Immature natural killer cell (primary cell): ENCODE results near the gene B3GNT2. TPM values are rescaled to one million over a fixed set of nuclear protein-coding genes. Genes with fewer than 3 reads are reported as not detected.

Experiments used
- DNase-seq, 3 donors: peaks; one replicate each; pipeline ENCODE4 v3.0.0; 2022; ENCODE audit warnings: mixed read lengths in 1 of 3
- H3K27ac Mint-ChIP-seq, 6 donors: one replicate each; pipeline ENCODE4 v1.8.0; 2020; ENCODE audit warnings: mixed read lengths in 6 of 6, mild to moderate bottlenecking in 5 of 6, inconsistent platforms in 4 of 6, moderate library complexity in 3 of 6
- H3K27me3 Mint-ChIP-seq, 3 donors: one replicate each; pipeline ENCODE4 v1.8.0; 2020 to 2021; ENCODE audit warnings: low read depth in 3 of 3, mild to moderate bottlenecking in 3 of 3, mixed read lengths in 3 of 3, moderate library complexity in 3 of 3, inconsistent platforms in 1 of 3
- H3K36me3 Mint-ChIP-seq, 3 donors: one replicate each; pipeline ENCODE4 v1.8.0; 2020; ENCODE audit warnings: mixed read lengths in 3 of 3, inconsistent platforms in 2 of 3, mild to moderate bottlenecking in 2 of 3
- H3K4me1 Mint-ChIP-seq, 2 donors: one replicate each; pipeline ENCODE4 v1.8.0; 2020; ENCODE audit warnings: inconsistent platforms in 2 of 2, mild to moderate bottlenecking in 2 of 2, mixed read lengths in 2 of 2, moderate library complexity in 1 of 2
- H3K4me3 Mint-ChIP-seq, 5 donors: one replicate each; pipeline ENCODE4 v1.8.0; 2020; ENCODE audit warnings: mild to moderate bottlenecking in 5 of 5, mixed read lengths in 5 of 5, inconsistent platforms in 3 of 5, moderate library complexity in 3 of 5
- H3K9me3 Mint-ChIP-seq, 6 donors: one replicate each; pipeline ENCODE4 v1.8.0; 2020; ENCODE audit warnings: mild to moderate bottlenecking in 6 of 6, mixed read lengths in 6 of 6, inconsistent platforms in 4 of 6, moderate library complexity in 3 of 6
- polyA plus RNA-seq, 3 donors: library from polyadenylated mRNA; unstranded; fragments of 300-500 nt; fragmentation: Illumina TruSeq; gene quantifications; one replicate each; pipeline ENCODE4 v1.2.3, GENCODE V29; 2021

Gene B3GNT2
- polyA plus RNA-seq, 3 donors from 2014 or later, result 46.7 to 96.9 (median 50.4) TPM

DNA sequence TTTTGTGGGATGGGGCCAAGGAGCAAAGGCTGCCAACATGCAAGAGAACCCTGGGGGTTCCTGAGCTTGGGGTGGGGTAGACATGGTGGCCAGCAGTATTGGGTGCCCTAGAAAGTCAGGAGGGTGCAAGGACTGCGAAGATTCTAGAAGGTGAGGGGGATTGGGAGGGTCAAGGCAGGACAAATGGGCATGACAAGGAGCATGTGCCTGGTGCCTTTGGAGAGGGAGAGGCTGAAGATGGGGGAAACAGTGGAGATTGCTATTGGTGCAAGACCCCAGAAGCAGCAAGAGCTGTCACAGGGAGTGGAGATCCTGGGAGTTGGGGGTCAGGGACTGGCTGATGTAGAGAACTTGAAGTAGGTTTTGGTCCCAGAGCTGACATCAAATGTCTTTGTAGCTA is 7.5 kb downstream of the B3GNT2 start:
- Mint-ChIP-seq H3K27me3 (peaks cover 1 to 10% (median 4%) of the 10 kb centered on the region in 3 donors), H3K27ac (peak overlapping the region in 3 of 6 donors; percentile 30 to 53 (median 38)), H3K4me3 (peak overlapping the region in 2 of 5 donors; percentile 9 to 65), H3K36me3 (no peaks in the 10 kb centered on the region), H3K4me1 (peaks cover 86 to 100% of the 10 kb centered on the region in 2 donors), H3K9me3 (no peaks in the 10 kb centered on the region)
- DNase-seq, result no peak

DNA sequence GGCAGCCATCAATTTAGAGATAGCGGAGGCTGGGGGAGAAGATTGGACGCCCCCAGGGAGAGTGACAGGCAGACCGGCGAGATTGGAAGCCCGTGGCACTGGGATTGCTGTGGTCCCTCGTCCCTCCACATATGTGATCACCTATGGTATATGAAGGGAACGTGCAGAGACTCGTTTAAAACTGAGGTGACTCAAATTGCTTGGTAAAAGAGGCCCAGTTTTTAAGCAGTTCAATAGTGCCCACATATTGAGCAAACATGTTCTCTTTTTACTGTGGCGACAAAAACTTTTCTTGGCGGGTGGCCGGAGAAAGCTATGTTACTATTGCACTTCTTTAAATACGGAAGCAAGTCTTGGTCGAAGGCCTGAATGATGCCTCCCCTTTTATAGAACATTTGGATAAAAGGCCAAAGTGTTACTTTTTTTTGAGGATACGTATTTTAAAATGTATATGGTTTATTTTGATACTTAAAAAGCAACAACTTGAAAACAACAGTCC is 9.1 kb downstream of the B3GNT2 start:
- Mint-ChIP-seq H3K9me3 (no peaks in the 10 kb centered on the region), H3K4me3 (no peak overlapping the region), H3K27ac (peak overlapping the region in 3 of 6 donors; percentile 24 to 57 (median 28)), H3K27me3 (peaks cover 1 to 17% (median 4%) of the 10 kb centered on the region in 3 donors), H3K4me1 (peaks cover 87 to 100% of the 10 kb centered on the region in 2 donors), H3K36me3 (no peaks in the 10 kb centered on the region)
- no peak for DNase-seq

GRCh38 chr2:62205554-62205953 is 9.6 kb downstream of the B3GNT2 start:
- H3K9me3 Mint-ChIP-seq, result no peaks in the 10 kb centered on the region
- peaks cover 1 to 17% (median 4%) of the 10 kb centered on the region in 3 donors for H3K27me3 Mint-ChIP-seq
- H3K36me3 Mint-ChIP-seq, result no peaks in the 10 kb centered on the region
- no peak overlapping the region for H3K4me3 Mint-ChIP-seq
- H3K27ac Mint-ChIP-seq, result peak overlapping the region in 5 of 6 donors; percentile 23 to 78 (median 52)
- DNase-seq, result no peak
- peaks cover 85 to 100% of the 10 kb centered on the region in 2 donors for H3K4me1 Mint-ChIP-seq

DNA sequence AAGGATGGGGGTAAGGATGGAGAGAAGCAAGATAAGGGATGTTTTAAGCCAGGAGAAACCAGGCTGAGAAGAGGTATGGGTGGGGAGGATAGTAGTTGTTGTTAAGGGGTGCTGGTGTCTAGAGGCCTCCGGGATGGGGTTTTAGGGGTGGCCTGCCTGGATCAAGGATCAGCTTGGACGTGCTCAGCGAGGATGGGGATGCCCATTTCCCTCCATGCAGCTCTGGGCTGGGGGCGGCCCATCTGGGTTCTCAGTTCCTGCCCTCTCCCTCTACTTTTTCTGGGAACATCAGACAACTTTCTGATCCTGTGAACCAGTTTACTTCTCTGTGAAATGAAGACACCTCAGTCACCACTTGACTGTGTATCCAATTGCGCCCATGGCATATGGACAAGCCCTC is 10.1 kb downstream of the B3GNT2 start:
- Mint-ChIP-seq H3K9me3 (no peaks in the 10 kb centered on the region), H3K4me3 (no peak overlapping the region), H3K27me3 (peaks cover 1 to 17% (median 3%) of the 10 kb centered on the region in 3 donors), H3K4me1 (peaks cover 84 to 100% of the 10 kb centered on the region in 2 donors), H3K27ac (peak overlapping the region in 3 of 6 donors; percentile 23 to 78 (median 25)), H3K36me3 (no peaks in the 10 kb centered on the region)
- DNase-seq, result no peak

DNA sequence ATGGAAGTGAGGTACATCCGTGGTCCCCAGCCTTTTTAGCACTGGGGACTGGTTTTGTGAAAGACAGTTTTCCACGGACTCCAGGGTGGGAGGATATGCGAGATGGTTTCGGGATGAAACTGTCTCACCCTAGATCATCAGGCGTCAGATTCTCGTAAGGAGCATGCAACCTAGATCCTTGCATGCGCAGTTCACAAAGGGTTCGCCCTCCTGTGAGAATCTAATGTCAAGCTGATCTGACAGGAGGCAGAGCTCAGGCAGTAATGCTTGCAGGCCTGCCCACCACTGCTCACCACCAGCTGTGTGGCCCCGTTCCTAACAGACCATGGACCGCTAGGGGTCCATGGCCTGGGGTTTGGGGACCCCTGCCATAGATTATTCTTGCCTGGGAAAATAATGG is 11.6 kb downstream of the B3GNT2 start:
- Mint-ChIP-seq H3K27me3 (peaks cover 1 to 16% (median 6%) of the 10 kb centered on the region in 3 donors), H3K4me3 (no peak overlapping the region), H3K4me1 (peaks cover 83 to 100% of the 10 kb centered on the region in 2 donors), H3K27ac (peak overlapping the region; percentile 31 to 92 (median 80)), H3K36me3 (peaks cover 7 to 12% (median 9%) of the 10 kb centered on the region in 3 donors), H3K9me3 (peaks cover 0 to 5% (median 2%) of the 10 kb centered on the region in 6 donors)
- DNase-seq, result no peak

DNA sequence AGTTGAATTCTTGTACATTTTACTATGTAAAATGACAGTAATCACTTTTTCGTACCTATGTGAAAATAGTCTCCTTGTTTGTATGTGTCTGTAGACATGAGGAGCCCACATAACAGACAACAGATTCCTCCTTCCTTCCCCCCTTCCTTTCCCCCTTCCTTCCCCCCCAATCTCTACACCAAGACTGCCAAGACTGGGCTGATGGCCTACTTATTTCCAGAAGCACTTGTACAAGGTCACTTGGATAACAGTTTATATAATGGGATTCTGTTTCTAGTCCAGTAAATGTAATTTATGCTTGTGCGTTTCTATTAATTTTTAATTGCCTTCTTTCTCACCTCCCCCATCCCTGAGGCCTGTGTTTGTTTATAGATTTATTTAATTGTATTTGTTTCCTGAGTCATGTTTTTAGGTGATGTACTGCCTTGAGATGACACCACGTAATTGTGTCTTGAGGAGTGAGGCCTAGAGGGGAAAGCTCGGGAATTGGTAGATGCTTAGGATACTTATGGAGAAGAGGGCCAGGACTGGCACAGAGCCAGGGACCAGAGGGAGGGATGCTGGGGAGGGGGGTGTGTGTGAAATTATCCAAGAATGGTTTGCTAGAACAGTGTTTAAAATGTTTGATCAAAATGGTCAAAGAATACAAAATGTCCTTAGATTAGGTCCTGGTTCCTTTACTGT is 12.3 kb downstream of the B3GNT2 start:
- Mint-ChIP-seq H3K27ac (peak overlapping the region; percentile 78 to 94 (median 86)), H3K9me3 (peaks cover 0 to 5% (median 2%) of the 10 kb centered on the region in 6 donors), H3K36me3 (peaks cover 8 to 15% (median 9%) of the 10 kb centered on the region in 3 donors), H3K4me1 (peaks cover 83 to 100% of the 10 kb centered on the region in 2 donors), H3K27me3 (peaks cover 1 to 15% (median 3%) of the 10 kb centered on the region in 3 donors), H3K4me3 (peak overlapping the region; percentile 59 to 75 (median 69))
- no peak for DNase-seq

GRCh38 chr2:62208758-62209114 is 12.8 kb downstream of the B3GNT2 start:
- peaks cover 1 to 14% (median 3%) of the 10 kb centered on the region in 3 donors for H3K27me3 Mint-ChIP-seq
- peak; percentile 72 to 77 (median 77) for DNase-seq

DNA sequence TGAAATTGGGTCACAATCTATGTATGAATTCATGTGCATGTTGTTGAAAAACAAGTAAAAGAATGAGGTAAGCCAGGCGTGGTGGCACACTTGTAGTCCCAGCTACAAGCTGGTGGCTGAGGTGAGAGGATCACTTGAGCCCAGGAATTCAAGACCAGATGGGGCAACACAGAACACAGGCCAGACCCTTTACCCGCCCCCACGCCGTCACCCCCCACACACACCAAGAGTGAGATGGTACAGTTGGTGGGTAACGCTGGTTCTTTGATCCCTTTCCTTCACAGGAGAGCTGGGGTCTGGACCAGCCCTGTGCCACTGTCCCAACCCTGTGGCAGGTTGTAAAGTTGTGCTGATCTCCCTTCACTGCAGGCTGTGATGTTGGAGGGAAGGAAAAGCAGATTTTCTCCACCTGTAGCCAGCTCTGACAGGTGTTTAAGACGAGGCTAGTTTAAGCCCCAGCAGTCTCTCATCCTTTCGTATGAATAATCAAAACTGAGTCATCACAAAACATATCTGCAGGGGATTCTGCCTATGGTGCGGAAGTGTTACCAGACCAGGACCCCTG is 13.6 kb downstream of the B3GNT2 start:
- peak overlapping the region; percentile 78 to 94 (median 86) for H3K27ac Mint-ChIP-seq
- H3K27me3 Mint-ChIP-seq, result peaks cover 1 to 15% (median 3%) of the 10 kb centered on the region in 3 donors
- DNase-seq, result peak; percentile 34 to 53 (median 51)
- H3K4me1 Mint-ChIP-seq, result peaks cover 87 to 100% of the 10 kb centered on the region in 2 donors
- peaks cover 8 to 15% (median 9%) of the 10 kb centered on the region in 3 donors for H3K36me3 Mint-ChIP-seq
- H3K4me3 Mint-ChIP-seq, result peak overlapping the region; percentile 59 to 75 (median 69)
- H3K9me3 Mint-ChIP-seq, result peaks cover 0 to 5% (median 2%) of the 10 kb centered on the region in 6 donors

More at GRCh38 chr2:62208758-62209114, 12.8 kb downstream of the B3GNT2 start:
- Mint-ChIP-seq H3K9me3 (peaks cover 0 to 5% (median 2%) of the 10 kb centered on the region in 6 donors), H3K27ac (peak overlapping the region; percentile 78 to 94 (median 86)), H3K4me3 (peak overlapping the region; percentile 59 to 75 (median 69)), H3K4me1 (peaks cover 83 to 100% of the 10 kb centered on the region in 2 donors), H3K36me3 (peaks cover 8 to 15% (median 9%) of the 10 kb centered on the region in 3 donors)

DNA sequence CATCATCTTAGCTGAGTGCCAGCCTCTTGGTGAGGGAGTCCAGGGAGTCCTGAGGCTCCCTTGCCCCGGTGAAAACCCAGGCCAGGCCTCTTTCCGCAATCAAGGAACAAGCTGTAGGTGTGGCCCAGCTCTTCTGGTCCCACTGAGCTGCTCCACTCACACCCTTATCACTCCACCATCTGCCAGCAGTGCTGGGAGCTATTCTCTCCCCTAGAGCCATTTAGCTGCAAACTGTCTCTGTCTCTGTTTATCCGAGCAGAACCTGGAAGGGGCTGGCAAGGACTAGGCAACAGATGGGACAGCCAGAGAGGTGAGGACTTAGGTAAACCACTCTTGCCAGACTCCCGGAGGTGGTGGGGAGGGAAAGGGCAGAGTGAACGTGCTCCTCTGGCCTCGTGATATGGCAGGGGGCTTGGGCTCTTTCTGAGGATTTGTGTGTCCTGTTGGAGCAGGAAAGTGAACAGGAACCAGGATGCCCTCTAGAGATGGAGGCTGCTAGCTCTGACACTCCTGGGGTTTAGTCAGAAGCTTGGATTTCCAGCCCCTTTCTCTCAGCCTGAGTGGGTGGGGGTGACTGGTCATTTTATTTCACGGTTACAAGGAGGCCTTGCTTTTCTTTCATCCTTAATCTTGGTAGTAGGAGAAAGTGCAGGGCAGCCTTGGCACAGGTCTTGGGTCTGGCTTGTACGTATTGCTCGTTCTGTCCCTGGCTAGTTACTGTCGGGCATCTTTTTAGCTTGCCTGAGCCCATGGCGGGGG is 19.6 kb downstream of the B3GNT2 start:
- H3K27ac Mint-ChIP-seq, result peak overlapping the region; percentile 31 to 83 (median 48)
- DNase-seq, result no peak
- peaks cover 8 to 15% (median 9%) of the 10 kb centered on the region in 3 donors for H3K36me3 Mint-ChIP-seq
- peaks cover 0 to 8% (median 3%) of the 10 kb centered on the region in 3 donors for H3K27me3 Mint-ChIP-seq
- H3K9me3 Mint-ChIP-seq, result peaks cover 0 to 5% (median 2%) of the 10 kb centered on the region in 6 donors
- peaks cover 96 to 100% of the 10 kb centered on the region in 2 donors for H3K4me1 Mint-ChIP-seq
- peak overlapping the region in 2 of 5 donors; percentile 23 to 44 for H3K4me3 Mint-ChIP-seq

DNA sequence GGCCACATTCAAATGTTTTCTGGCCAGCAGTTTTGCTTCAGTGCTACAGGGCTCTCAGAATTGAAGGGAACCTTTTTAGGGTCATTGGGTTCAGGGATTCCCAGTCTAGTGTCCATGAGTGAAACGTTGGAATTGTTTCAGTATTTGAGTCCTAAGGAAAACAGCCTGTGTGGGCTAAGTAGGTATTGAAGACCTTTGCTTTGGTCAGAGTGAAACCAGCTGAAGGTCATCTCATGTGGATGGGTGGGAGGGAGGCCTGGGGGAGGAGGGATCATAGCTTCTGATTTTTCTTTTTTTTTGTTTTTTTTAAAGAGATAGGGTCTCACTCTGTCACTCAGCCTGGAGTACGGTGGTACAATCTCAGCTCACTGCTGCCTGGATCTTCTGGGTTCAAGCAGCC is 20.2 kb downstream of the B3GNT2 start:
- DNase-seq, result no peak
- Mint-ChIP-seq H3K4me3 (peak overlapping the region in 2 of 5 donors; percentile 23 to 44), H3K27ac (peak overlapping the region in 5 of 6 donors; percentile 30 to 76 (median 40)), H3K4me1 (peaks cover 98 to 100% of the 10 kb centered on the region in 2 donors), H3K27me3 (peaks cover 0 to 8% (median 3%) of the 10 kb centered on the region in 3 donors), H3K9me3 (peaks cover 0 to 5% (median 2%) of the 10 kb centered on the region in 6 donors), H3K36me3 (peaks cover 8 to 15% (median 9%) of the 10 kb centered on the region in 3 donors)

DNA sequence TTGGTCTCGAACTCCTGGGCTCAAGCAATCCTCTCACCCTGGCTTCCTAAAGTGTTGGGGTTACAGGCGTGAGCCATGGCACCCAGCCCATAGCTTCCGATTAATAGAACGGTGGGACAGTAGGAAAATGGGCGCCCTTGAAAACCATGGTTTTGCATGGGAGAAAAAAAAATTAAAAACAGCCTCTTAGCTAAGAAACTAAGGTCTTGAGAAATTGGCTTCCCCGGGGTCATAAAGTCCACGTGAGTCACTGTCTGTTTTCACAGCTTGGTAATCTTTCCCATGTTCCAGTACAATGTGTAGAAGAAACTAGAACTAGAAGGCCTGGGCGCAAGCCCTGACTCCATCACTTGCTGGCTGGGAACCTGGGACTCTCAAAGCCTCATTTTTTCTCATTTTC is 20.7 kb downstream of the B3GNT2 start:
- Mint-ChIP-seq H3K27ac (peak overlapping the region in 5 of 6 donors; percentile 3 to 79 (median 28)), H3K4me3 (peak overlapping the region in 2 of 5 donors; percentile 7 to 19), H3K9me3 (peaks cover 0 to 5% (median 2%) of the 10 kb centered on the region in 6 donors), H3K4me1 (peaks cover 99 to 100% of the 10 kb centered on the region in 2 donors), H3K27me3 (peaks cover 0 to 8% (median 0%) of the 10 kb centered on the region in 3 donors), H3K36me3 (peaks cover 7 to 12% (median 8%) of the 10 kb centered on the region in 3 donors)
- DNase-seq, result no peak

- no peak for DNase-seq
Measured at GRCh38 chr2:62217421-62217820, 21.5 kb downstream of the B3GNT2 start.

DNA sequence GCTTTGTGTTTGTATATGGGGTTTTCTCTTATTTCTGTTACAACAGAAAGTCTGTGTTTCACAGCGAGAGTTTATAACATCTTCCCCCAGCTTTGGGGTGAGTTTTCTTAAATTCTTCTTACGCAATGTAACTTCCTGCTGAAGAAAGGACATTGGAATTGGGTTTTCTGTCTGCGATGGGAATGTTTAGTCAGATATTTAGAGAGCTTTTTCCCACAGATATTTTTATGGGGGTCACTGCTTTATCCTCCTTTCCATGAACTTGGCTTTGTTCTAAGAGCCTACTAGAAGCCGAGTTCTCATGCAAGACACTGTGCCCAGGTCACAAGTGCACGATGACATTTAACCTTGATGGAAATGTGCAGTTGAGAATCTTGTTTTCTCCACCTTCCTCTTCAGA is 22.1 kb downstream of the B3GNT2 start:
- H3K36me3 Mint-ChIP-seq, result peaks cover 5 to 7% (median 5%) of the 10 kb centered on the region in 3 donors
- peaks cover 0 to 6% (median 2%) of the 10 kb centered on the region in 3 donors for H3K27me3 Mint-ChIP-seq
- H3K27ac Mint-ChIP-seq, result peak overlapping the region; percentile 26 to 71 (median 46)
- peaks cover 99 to 100% of the 10 kb centered on the region in 2 donors for H3K4me1 Mint-ChIP-seq
- no peak overlapping the region for H3K4me3 Mint-ChIP-seq
- DNase-seq, result no peak
- no peaks in the 10 kb centered on the region for H3K9me3 Mint-ChIP-seq

More at GRCh38 chr2:62217421-62217820, 21.5 kb downstream of the B3GNT2 start:
- peaks cover 99 to 100% of the 10 kb centered on the region in 2 donors for H3K4me1 Mint-ChIP-seq
- peak overlapping the region; percentile 26 to 79 (median 48) for H3K27ac Mint-ChIP-seq
- peaks cover 0 to 5% (median under 1%) of the 10 kb centered on the region in 3 donors for H3K27me3 Mint-ChIP-seq
- peaks cover 0 to 5% (median 2%) of the 10 kb centered on the region in 3 donors for H3K36me3 Mint-ChIP-seq
- H3K4me3 Mint-ChIP-seq, result peak overlapping the region in 3 of 5 donors; percentile 12 to 19 (median 19)
- H3K9me3 Mint-ChIP-seq, result peaks cover 0 to under 1% (median 0%) of the 10 kb centered on the region in 6 donors
